PC-3 (cell line): ENCODE data around the gene LRP2BP. TPM values are rescaled to one million over a fixed set of nuclear protein-coding genes. Genes with fewer than 3 reads are reported as not detected.

Experiments used
- ATAC-seq: fragments of 200-7000 bp; cut with Tn5 transposase; 2 replicates; pipeline ENCODE4 v1.9.1; 2020; ENCODE audit warnings: mild to moderate bottlenecking, moderate library complexity
- BruUV-seq: library from RNA; stranded (reverse); fragments of 400-500 nt; replicated peaks from 2 replicates; lab custom pipeline; 2021; lab: Mats Ljungman, UMichigan
- CTCF ChIA-PET: fragments of 300-600 bp; sonication (Branson Sonifier 250); formaldehyde crosslinking; loops from one replicate; lab custom pipeline; 2022; ENCODE audit warnings: antibody characterized with exemption; lab: Charles Lee
- POLR2A ChIA-PET: fragments of 300-600 bp; sonication (Branson Sonifier 250); formaldehyde crosslinking; loops from one replicate; lab custom pipeline; 2022; ENCODE audit warnings: antibody characterized with exemption; ENCODE audit not compliant: unreplicated experiment; lab: Charles Lee
- DNase-seq: peaks from one replicate; pipeline ENCODE4 v3.0.0-alpha.2; 2015
- H2AFZ ChIP-seq: fragments of 300-600 bp; sonication (generic); 2 replicates; pipeline ENCODE4 v1.6.0; 2016; ENCODE audit warnings: antibody characterized with exemption, low read length
- H3F3A ChIP-seq: fragments of 300-600 bp; sonication (generic); one replicate; pipeline ENCODE4 v1.6.0; 2017; ENCODE audit warnings: antibody characterized with exemption, low read length, control low read depth, mild to moderate bottlenecking; ENCODE audit not compliant: unreplicated experiment
- H3K27ac ChIP-seq: fragments of 300-600 bp; sonication (generic); 2 replicates; pipeline ENCODE4 v1.5.1; 2016; ENCODE audit warnings: mild to moderate bottlenecking, low read length
- H3K27me3 ChIP-seq: fragments of 300-600 bp; sonication (generic); 2 replicates; pipeline ENCODE4 v1.6.1; 2016; ENCODE audit warnings: low read length, mixed read lengths
- H3K36me3 ChIP-seq: fragments of 300-600 bp; sonication (generic); 2 replicates; pipeline ENCODE4 v1.6.1; 2016; ENCODE audit warnings: low read depth, mixed run types, low read length, mixed read lengths
- H3K4me1 ChIP-seq: fragments of 300-600 bp; sonication (generic); 2 replicates; pipeline ENCODE4 v1.5.1; 2016; ENCODE audit warnings: low read length; ENCODE audit not compliant: insufficient read depth
- H3K4me2 ChIP-seq: fragments of 300-600 bp; sonication (generic); 2 replicates; pipeline ENCODE4 v1.6.0; 2016; ENCODE audit warnings: low read length
- H3K4me3 ChIP-seq: fragments of 300-600 bp; sonication (generic); 2 replicates; pipeline ENCODE4 v1.5.1; 2016; ENCODE audit warnings: mild to moderate bottlenecking, low read length, mixed read lengths
- H3K79me2 ChIP-seq: fragments of 300-600 bp; sonication (generic); 2 replicates; pipeline ENCODE4 v1.6.1; 2017; ENCODE audit warnings: low read length, mixed read lengths
- H3K9ac ChIP-seq: fragments of 300-600 bp; sonication (generic); 2 replicates; pipeline ENCODE4 v1.6.0; 2016; ENCODE audit warnings: mild to moderate bottlenecking, low read length
- H3K9me2 ChIP-seq: fragments of 300-600 bp; sonication (generic); replicated peaks from 2 replicates; pipeline ENCODE4 v1.6.1; 2016; ENCODE audit warnings: mixed run types, low read length, mixed read lengths
- H3K9me3 ChIP-seq: fragments of 300-600 bp; sonication (generic); 2 replicates; pipeline ENCODE4 v1.6.1; 2016; ENCODE audit warnings: low read length, mixed read lengths
- H4K20me1 ChIP-seq: fragments of 300-600 bp; sonication (generic); 2 replicates; pipeline ENCODE4 v1.6.1; 2016; ENCODE audit warnings: low read length, mixed read lengths
- EZH2 ChIP-seq: fragments of 300-600 bp; sonication (generic); IDR thresholded peaks from one replicate; pipeline ENCODE4 v1.6.1; 2017; ENCODE audit warnings: antibody characterized with exemption, mild to moderate bottlenecking, low read length; ENCODE audit not compliant: unreplicated experiment
- EZH2phosphoT487 ChIP-seq: fragments of 300-600 bp; sonication (generic); IDR thresholded peaks from 2 replicates; pipeline ENCODE4 v1.6.1; 2018; ENCODE audit warnings: mild to moderate bottlenecking, antibody characterized with exemption, low read length, borderline replicate concordance
- intact Hi-C: fragments of 100-400 bp; cut with micrococcal nuclease; formaldehyde crosslinking; loops from 2 replicates; pipeline ENCODE4 v1.9.0; 2023
- total RNA-seq: library from RNA; depleted of rRNA; stranded (reverse); fragments of >200 nt; gene quantifications from 2 replicates; pipeline ENCODE4 v1.2.3, GENCODE V29; 2014
- TF ChIP-seq, protein P1 (sequence below): fragments of 300-600 bp; sonication (generic); conservative IDR thresholded peaks from 2 replicates; pipeline ENCODE4 v1.5.1; 2017; ENCODE audit warnings: antibody characterized with exemption, low read depth, mild to moderate bottlenecking, low read length

LRP2BP gene
- total RNA-seq, 1 experiment from 2014 or later, result 0.44 TPM

DNA sequence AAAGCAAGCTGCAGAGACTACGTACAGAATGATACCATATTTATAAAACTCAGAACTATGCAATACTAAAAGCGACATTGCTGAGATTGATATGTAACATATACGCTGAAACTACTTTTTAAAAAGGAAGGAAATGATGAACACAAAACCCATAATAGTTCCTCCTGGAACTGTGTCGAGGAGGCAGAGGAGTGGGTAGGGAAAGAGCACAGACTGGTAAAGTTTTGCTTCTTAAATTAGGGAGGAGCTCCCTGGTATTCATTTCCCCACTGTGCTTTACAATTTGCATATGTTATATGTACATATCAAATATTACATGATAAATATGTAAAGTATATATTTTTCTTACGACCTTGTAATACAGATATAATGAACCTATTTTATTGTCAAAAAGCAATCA lies 16.1 kb upstream of the LRP2BP start:
- DNase-seq (no peak), ATAC-seq (no peak)
- CTCF ChIA-PET, result no interaction called here
- no peak overlapping the region for H3K9ac ChIP-seq
- no peak overlapping the region for H3K4me2 ChIP-seq
- no peak overlapping the region for H3K27ac ChIP-seq
- H4K20me1 ChIP-seq, result no peaks in the 10 kb centered on the region
- no peaks in the 10 kb centered on the region; the same call in 1 of the 2 replicates for H3K36me3 ChIP-seq
- H3K4me3 ChIP-seq, result no peak overlapping the region
- H3K9me2 ChIP-seq, result no peaks in the 10 kb centered on the region
- POLR2A ChIA-PET, result no interaction called here
- TF ChIP-seq EZH2 (no peak), EZH2phosphoT487 (no peak)
- TF ChIP-seq, protein P1, sequence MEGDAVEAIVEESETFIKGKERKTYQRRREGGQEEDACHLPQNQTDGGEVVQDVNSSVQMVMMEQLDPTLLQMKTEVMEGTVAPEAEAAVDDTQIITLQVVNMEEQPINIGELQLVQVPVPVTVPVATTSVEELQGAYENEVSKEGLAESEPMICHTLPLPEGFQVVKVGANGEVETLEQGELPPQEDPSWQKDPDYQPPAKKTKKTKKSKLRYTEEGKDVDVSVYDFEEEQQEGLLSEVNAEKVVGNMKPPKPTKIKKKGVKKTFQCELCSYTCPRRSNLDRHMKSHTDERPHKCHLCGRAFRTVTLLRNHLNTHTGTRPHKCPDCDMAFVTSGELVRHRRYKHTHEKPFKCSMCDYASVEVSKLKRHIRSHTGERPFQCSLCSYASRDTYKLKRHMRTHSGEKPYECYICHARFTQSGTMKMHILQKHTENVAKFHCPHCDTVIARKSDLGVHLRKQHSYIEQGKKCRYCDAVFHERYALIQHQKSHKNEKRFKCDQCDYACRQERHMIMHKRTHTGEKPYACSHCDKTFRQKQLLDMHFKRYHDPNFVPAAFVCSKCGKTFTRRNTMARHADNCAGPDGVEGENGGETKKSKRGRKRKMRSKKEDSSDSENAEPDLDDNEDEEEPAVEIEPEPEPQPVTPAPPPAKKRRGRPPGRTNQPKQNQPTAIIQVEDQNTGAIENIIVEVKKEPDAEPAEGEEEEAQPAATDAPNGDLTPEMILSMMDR, result no peak
- no TSS peak for BruUV-seq
- no peak overlapping the region for H2AFZ ChIP-seq
- no peaks in the 10 kb centered on the region for H3K9me3 ChIP-seq
- H3F3A ChIP-seq, result no peaks in the 10 kb centered on the region
- no peaks in the 10 kb centered on the region for H3K79me2 ChIP-seq
- intact Hi-C loops, result no loop called here
- H3K4me1 ChIP-seq, result no peaks in the 10 kb centered on the region
- no peaks in the 10 kb centered on the region for H3K27me3 ChIP-seq

DNA sequence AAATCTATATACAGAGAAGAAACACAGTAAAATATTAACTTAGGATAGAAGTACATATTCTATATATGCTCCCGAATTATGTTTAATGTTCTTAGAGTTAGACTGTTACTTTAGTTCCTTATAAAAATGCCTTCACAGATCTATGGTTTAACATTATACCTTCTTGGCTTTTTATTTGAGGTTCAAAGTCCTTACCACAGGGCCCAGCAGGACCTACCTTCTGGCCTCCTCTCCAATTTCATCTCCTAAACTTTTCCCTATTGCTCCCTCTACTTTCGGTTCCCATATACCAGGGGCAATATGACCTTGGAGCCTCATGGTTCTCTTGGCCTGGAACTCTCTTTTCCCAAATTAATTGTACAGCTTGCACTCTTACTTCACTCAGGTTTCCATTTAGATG lies 12.7 kb upstream of the LRP2BP start:
- no TSS peak for BruUV-seq
- Histone ChIP-seq H4K20me1 (no peaks in the 10 kb centered on the region), H2AFZ (no peak overlapping the region), H3K36me3 (no peaks in the 10 kb centered on the region; the same call in 1 of the 2 replicates), H3K27me3 (no peaks in the 10 kb centered on the region), H3K79me2 (no peaks in the 10 kb centered on the region), H3K9me2 (no peaks in the 10 kb centered on the region), H3K9me3 (no peaks in the 10 kb centered on the region), H3K4me2 (no peak overlapping the region), H3K4me3 (no peak overlapping the region), H3K4me1 (no peaks in the 10 kb centered on the region), H3F3A (no peaks in the 10 kb centered on the region), H3K9ac (no peak overlapping the region), H3K27ac (no peak overlapping the region)
- ChIA-PET POLR2A (no interaction called here), CTCF (no interaction called here)
- DNase-seq (no peak), ATAC-seq (no peak)
- intact Hi-C loops, result loop anchor here (10.0 kb wide), 1 partner anchor 186 kb away; no protein-coding TSS in a partner anchor
- TF ChIP-seq EZH2, result no peak
- no peak for TF ChIP-seq EZH2phosphoT487
- TF ChIP-seq, protein P1, result no peak

DNA sequence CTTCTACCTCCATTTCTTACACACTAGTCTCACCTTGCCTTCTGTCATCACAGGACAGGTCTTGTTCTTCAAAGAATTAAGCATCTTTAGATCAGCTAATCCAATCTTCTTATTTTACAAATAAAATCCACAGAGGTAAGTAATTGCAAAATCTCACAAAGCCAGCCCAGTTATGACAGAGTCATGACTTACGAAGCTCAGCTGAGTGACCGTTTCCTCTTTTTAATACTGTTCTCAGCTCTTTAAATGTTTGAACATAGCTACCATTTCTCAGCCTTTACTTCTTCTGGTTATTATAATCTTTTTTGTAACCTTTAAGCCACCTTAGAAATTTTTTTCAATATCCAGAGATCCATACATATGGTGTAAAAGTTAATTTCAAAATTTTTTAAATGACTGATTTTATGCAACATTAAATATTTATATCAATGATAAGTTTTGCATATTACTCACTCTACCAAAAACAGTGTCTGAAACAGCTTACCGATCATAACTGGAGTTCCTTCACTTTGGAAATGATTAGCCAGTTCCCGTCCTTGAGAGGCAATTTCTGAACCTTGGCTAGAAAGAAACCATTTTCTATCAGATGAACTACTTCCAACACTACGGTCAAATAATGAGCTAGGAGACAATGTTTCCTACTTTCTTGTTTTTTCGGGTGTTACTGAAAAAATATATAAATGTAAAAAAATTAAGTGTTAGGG lies 9.7 kb upstream of the LRP2BP start:
- Histone ChIP-seq H3K36me3 (peaks cover 3% of the 10 kb centered on the region; the same call in 1 of the 2 replicates), H3K27me3 (no peaks in the 10 kb centered on the region), H3K9me3 (no peaks in the 10 kb centered on the region), H3F3A (no peaks in the 10 kb centered on the region), H3K4me3 (no peak overlapping the region), H3K79me2 (no peaks in the 10 kb centered on the region), H2AFZ (no peak overlapping the region), H4K20me1 (no peaks in the 10 kb centered on the region), H3K9me2 (no peaks in the 10 kb centered on the region), H3K4me1 (no peaks in the 10 kb centered on the region), H3K9ac (no peak overlapping the region), H3K27ac (no peak overlapping the region), H3K4me2 (no peak overlapping the region)
- no peak for TF ChIP-seq EZH2phosphoT487
- no peak for TF ChIP-seq EZH2
- TF ChIP-seq, protein P1, result no peak
- ChIA-PET CTCF (no interaction called here), POLR2A (interaction anchor here (0.6 kb wide), 1 partner anchor 27 kb away, joined by 3 read pairs; no protein-coding TSS in a partner anchor)
- intact Hi-C loops, result loop anchor here (10.0 kb wide), 1 partner anchor 189 kb away; no protein-coding TSS in a partner anchor
- ATAC-seq (no peak), DNase-seq (no peak)
- no TSS peak for BruUV-seq
